ENCODE results near the gene TACC2. TPM values are rescaled to one million over a fixed set of nuclear protein-coding genes. Genes with fewer than 3 reads are reported as not detected.

Gene TACC2
- total RNA-seq, 2 experiments from 2014 or later, result not detected

DNA sequence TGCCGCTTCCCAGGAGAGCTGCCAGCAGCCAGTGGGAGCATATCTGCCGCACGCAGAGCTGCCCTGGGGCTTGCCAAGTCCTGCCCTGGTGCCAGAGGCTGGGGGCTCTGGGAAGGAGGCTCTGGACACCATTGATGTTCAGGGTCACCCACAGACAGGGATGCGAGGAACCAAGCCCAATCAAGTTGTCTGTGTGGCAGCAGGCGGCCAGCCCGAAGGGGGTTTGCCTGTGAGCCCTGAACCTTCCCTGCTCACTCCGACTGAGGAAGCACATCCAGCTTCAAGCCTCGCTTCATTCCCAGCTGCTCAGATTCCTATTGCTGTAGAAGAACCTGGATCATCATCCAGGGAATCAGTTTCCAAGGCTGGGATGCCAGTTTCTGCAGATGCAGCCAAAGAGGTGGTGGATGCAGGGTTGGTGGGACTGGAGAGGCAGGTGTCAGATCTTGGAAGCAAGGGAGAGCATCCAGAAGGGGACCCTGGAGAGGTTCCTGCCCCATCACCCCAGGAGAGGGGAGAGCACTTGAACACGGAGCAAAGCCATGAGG is 94.6 kb downstream of the TACC2 start:
- intact Hi-C loops (cut with micrococcal nuclease), result no loop called here
- Mint-ChIP-seq H3K4me1 (ENCODE audit: low read depth) (no peaks in the 10 kb centered on the region), H3K36me3 (ENCODE audit: low read depth) (no peaks in the 10 kb centered on the region), H3K27ac (no peak overlapping the region), H3K4me3 (no peak overlapping the region), H3K9me3 (no peaks in the 10 kb centered on the region), H3K27me3 (no peaks in the 10 kb centered on the region)
- CTCF ChIA-PET, result no interaction called here
- TF ChIP-seq, protein P1, sequence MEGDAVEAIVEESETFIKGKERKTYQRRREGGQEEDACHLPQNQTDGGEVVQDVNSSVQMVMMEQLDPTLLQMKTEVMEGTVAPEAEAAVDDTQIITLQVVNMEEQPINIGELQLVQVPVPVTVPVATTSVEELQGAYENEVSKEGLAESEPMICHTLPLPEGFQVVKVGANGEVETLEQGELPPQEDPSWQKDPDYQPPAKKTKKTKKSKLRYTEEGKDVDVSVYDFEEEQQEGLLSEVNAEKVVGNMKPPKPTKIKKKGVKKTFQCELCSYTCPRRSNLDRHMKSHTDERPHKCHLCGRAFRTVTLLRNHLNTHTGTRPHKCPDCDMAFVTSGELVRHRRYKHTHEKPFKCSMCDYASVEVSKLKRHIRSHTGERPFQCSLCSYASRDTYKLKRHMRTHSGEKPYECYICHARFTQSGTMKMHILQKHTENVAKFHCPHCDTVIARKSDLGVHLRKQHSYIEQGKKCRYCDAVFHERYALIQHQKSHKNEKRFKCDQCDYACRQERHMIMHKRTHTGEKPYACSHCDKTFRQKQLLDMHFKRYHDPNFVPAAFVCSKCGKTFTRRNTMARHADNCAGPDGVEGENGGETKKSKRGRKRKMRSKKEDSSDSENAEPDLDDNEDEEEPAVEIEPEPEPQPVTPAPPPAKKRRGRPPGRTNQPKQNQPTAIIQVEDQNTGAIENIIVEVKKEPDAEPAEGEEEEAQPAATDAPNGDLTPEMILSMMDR (IDR thresholded peaks at IDR 0.05), result no peak
- POLR2A ChIA-PET, result no interaction called here
- ATAC-seq, result no peak
- no peak for DNase-seq

DNA sequence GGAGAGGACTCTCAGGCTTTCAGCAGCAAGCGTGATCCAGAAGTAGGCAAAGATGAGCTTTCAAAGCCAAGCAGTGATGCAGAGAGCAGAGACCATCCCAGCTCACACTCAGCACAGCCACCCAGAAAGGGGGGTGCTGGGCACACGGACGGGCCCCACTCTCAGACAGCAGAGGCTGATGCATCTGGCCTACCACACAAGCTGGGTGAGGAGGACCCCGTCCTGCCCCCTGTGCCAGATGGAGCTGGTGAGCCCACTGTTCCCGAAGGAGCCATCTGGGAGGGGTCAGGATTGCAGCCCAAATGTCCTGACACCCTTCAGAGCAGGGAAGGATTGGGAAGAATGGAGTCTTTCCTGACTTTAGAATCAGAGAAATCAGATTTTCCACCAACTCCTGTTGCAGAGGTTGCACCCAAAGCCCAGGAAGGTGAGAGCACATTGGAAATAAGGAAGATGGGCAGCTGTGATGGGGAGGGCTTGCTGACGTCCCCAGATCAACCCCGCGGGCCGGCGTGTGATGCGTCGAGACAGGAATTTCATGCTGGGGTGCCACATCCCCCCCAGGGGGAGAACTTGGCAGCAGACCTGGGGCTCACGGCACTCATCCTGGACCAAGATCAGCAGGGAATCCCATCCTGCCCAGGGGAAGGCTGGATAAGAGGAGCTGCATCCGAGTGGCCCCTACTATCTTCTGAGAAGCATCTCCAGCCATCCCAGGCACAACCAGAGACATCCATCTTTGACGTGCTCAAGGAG is 95.5 kb downstream of the TACC2 start:
- DNase-seq, result no peak
- H3K27ac Mint-ChIP-seq, result no peak overlapping the region
- H3K4me1 Mint-ChIP-seq (ENCODE audit: low read depth), result no peaks in the 10 kb centered on the region
- H3K36me3 Mint-ChIP-seq (ENCODE audit: low read depth), result no peaks in the 10 kb centered on the region
- CTCF ChIA-PET, result interaction anchor here (0.7 kb wide), 1 partner anchor 59 kb away, joined by 3 read pairs; no protein-coding TSS in a partner anchor
- H3K27me3 Mint-ChIP-seq, result no peaks in the 10 kb centered on the region
- TF ChIP-seq, protein P1 (IDR thresholded peaks at IDR 0.05), result no peak
- H3K9me3 Mint-ChIP-seq, result no peaks in the 10 kb centered on the region
- no peak overlapping the region for H3K4me3 Mint-ChIP-seq
- intact Hi-C loops (cut with micrococcal nuclease), result no loop called here
- ATAC-seq, result no peak
- POLR2A ChIA-PET, result no interaction called here

DNA sequence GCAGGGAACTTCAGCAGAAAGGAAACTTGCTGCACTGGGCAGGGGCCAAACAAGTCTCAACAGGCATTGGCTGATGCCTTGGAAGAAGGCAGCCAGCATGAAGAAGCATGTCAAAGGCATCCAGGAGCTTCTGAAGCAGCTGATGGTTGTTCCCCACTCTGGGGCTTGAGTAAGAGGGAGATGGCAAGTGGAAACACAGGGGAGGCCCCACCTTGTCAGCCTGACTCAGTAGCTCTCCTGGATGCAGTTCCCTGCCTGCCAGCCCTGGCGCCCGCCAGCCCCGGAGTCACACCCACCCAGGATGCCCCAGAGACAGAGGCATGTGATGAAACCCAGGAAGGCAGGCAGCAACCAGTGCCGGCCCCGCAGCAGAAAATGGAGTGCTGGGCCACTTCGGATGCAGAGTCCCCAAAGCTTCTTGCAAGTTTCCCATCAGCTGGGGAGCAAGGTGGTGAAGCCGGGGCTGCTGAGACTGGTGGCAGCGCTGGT is 96.5 kb downstream of the TACC2 start:
- ATAC-seq (no peak), DNase-seq (no peak)
- Mint-ChIP-seq H3K4me1 (ENCODE audit: low read depth) (no peaks in the 10 kb centered on the region), H3K9me3 (no peaks in the 10 kb centered on the region), H3K27ac (no peak overlapping the region), H3K36me3 (ENCODE audit: low read depth) (no peaks in the 10 kb centered on the region), H3K27me3 (no peaks in the 10 kb centered on the region), H3K4me3 (no peak overlapping the region)
- CTCF ChIA-PET, result interaction anchor here (0.7 kb wide), 1 partner anchor 58 kb away, joined by 3 read pairs; no protein-coding TSS in a partner anchor
- TF ChIP-seq, protein P1 (IDR thresholded peaks at IDR 0.05), result no peak
- intact Hi-C loops (cut with micrococcal nuclease), result no loop called here
- POLR2A ChIA-PET, result no interaction called here

DNA sequence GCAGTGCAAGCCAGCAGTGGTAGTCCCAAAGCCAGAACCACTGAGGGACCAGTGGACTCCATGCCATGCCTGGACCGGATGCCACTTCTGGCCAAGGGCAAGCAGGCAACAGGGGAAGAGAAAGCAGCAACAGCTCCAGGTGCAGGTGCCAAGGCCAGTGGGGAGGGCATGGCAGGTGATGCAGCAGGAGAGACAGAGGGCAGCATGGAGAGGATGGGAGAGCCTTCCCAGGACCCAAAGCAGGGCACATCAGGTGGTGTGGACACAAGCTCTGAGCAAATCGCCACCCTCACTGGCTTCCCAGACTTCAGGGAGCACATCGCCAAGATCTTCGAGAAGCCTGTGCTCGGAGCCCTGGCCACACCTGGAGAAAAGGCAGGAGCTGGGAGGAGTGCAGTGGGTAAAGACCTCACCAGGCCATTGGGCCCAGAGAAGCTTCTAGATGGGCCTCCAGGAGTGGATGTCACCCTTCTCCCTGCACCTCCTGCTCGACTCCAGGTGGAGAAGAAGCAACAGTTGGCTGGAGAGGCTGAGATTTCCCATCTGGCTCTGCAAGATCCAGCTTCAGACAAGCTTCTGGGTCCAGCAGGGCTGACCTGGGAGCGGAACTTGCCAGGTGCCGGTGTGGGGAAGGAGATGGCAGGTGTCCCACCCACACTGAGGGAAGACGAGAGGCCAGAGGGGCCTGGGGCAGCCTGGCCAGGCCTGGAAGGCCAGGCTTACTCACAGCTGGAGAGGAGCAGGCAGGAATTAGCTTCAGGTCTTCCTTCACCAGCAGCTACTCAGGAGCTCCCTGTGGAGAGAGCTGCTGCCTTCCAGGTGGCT is 97.7 kb downstream of the TACC2 start:
- Mint-ChIP-seq H3K27me3 (no peaks in the 10 kb centered on the region), H3K4me1 (ENCODE audit: low read depth) (no peaks in the 10 kb centered on the region), H3K9me3 (no peaks in the 10 kb centered on the region), H3K36me3 (ENCODE audit: low read depth) (no peaks in the 10 kb centered on the region), H3K27ac (no peak overlapping the region), H3K4me3 (no peak overlapping the region)
- ChIA-PET CTCF (interaction anchor here (0.7 kb wide), 1 partner anchor 17 kb away, joined by 3 read pairs; no protein-coding TSS in a partner anchor), POLR2A (no interaction called here)
- TF ChIP-seq, protein P1 (IDR thresholded peaks at IDR 0.05), result no peak
- no peak for ATAC-seq
- DNase-seq, result no peak
- intact Hi-C loops (cut with micrococcal nuclease), result no loop called here

Measured in activated CD8-positive, alpha-beta T cell treated with anti-CD3 and anti-CD28 coated beads for 36 hours (primary cell).